GM12878 (cell line): ENCODE data around the gene ANKRD13B. TPM values are rescaled to one million over a fixed set of nuclear protein-coding genes. Genes with fewer than 3 reads are reported as not detected.

Source experiments
- ATAC-seq: fragments of 200-7000 bp; cut with Tn5 transposase; 3 replicates; pipeline ENCODE4 v1.9.1; 2020; ENCODE audit warnings: mild to moderate bottlenecking, moderate library complexity
- BruUV-seq: library from RNA; stranded (reverse); fragments of 400-500 nt; replicated peaks from 2 replicates; lab custom pipeline; 2021; lab: Mats Ljungman, UMichigan
- CTCF ChIA-PET: fragments of 300-600 bp; sonication (Branson Sonifier 250); formaldehyde crosslinking; extraction: SDS; loops from one replicate; lab custom pipeline; 2021; ENCODE audit warnings: inconsistent platforms; lab: Yijun Ruan, JAX
- POLR2A ChIA-PET: fragments of 350-600 bp; formaldehyde crosslinking; extraction: SDS; loops from one replicate; lab custom pipeline; 2021; ENCODE audit warnings: inconsistent platforms; lab: Charles Lee
- RAD21 ChIA-PET: fragments of 300-600 bp; sonication (Branson Sonifier 250); formaldehyde crosslinking; loops from one replicate; lab custom pipeline; 2023; ENCODE audit warnings: antibody characterized with exemption; ENCODE audit not compliant: unreplicated experiment; lab: Charles Lee
- SMC1A ChIA-PET: fragments of 300-600 bp; sonication (Branson Sonifier 250); formaldehyde crosslinking; loops from one replicate; lab custom pipeline; 2023; ENCODE audit not compliant: unreplicated experiment, uncharacterized antibody; lab: Charles Lee
- DNase-seq: peaks from one replicate; pipeline ENCODE4 v3.0.0-alpha.2; 2011; ENCODE audit warnings: low read depth, low spot score
- FAIRE-seq: peaks from 3 replicates; lab custom pipeline; 2011; peaks lifted over from hg19 to GRCh38; lab: Jason Lieb, UNC
- H2AFZ ChIP-seq: 2 replicates; pipeline ENCODE4 v1.6.0; 2011; ENCODE audit warnings: low read depth, low read length, control low read depth; ENCODE audit not compliant: control insufficient read depth
- H3K27ac ChIP-seq: 2 replicates; pipeline ENCODE4 v1.5.1; 2011; ENCODE audit warnings: control low read depth; ENCODE audit not compliant: control insufficient read depth, insufficient read depth
- H3K27me3 ChIP-seq, 2 experiments: replicated peaks in 1 of 2; 2 replicates each; pipeline versions ENCODE4 v1.6.0 to v1.6.1; 2011; ENCODE audit warnings: low read length in 1 of 2; ENCODE audit not compliant: control insufficient read depth in 2 of 2, insufficient read depth in 2 of 2
- H3K36me3 ChIP-seq, 2 experiments: 2 replicates each; pipeline ENCODE4 v1.5.1; 2011; ENCODE audit warnings: low read length in 1 of 2; ENCODE audit not compliant: control insufficient read depth in 2 of 2, insufficient read depth in 2 of 2
- H3K4me1 ChIP-seq: 2 replicates; pipeline ENCODE4 v1.6.1; 2011; ENCODE audit warnings: mild to moderate bottlenecking, low read length, moderate library complexity, mixed read lengths; ENCODE audit not compliant: control insufficient read depth, insufficient read depth
- H3K4me2 ChIP-seq: 2 replicates; pipeline ENCODE4 v1.6.0; 2011; ENCODE audit warnings: control low read depth; ENCODE audit not compliant: control insufficient read depth, insufficient read depth
- H3K4me3 ChIP-seq: fragments of 200-600 bp; sonication (generic); 2 replicates; pipeline ENCODE4 v1.5.1; 2016
- H3K79me2 ChIP-seq: 2 replicates; pipeline ENCODE4 v1.6.0; 2011; ENCODE audit warnings: low read length; ENCODE audit not compliant: control insufficient read depth, insufficient read depth
- H3K9ac ChIP-seq: 2 replicates; pipeline ENCODE4 v1.8.0; 2011; ENCODE audit warnings: low read length, control low read depth, mixed read lengths; ENCODE audit not compliant: control insufficient read depth, insufficient read depth
- H3K9me3 ChIP-seq: replicated peaks from 3 replicates; pipeline ENCODE4 v1.5.1; 2011; ENCODE audit warnings: mild to moderate bottlenecking, low read length; ENCODE audit not compliant: control insufficient read depth, insufficient read depth
- H4K20me1 ChIP-seq: 2 replicates; pipeline ENCODE4 v1.6.0; 2011; ENCODE audit not compliant: control insufficient read depth, insufficient read depth
- ATF7 ChIP-seq: fragments of 450-650 bp; IDR thresholded peaks from 2 replicates; pipeline ENCODE4 v1.6.1; 2016; ENCODE audit warnings: low read depth, mild to moderate bottlenecking
- BHLHE40 ChIP-seq, 2 experiments: fragments of 450-650 bp in 1 of 2; IDR thresholded peaks; 2 replicates each; pipeline ENCODE4 v1.6.1; 2011 to 2017; ENCODE audit warnings: low read depth in 2 of 2, borderline replicate concordance in 1 of 2, improper control_type of control experiment in 1 of 2, low read length in 1 of 2, mild to moderate bottlenecking in 1 of 2
- GATAD2B ChIP-seq: fragments of 450-650 bp; conservative IDR thresholded peaks from 2 replicates; pipeline ENCODE4 v1.6.1; 2017; ENCODE audit warnings: low read depth, mild to moderate bottlenecking, moderate library complexity
- IRF5 ChIP-seq: fragments of 450-650 bp; IDR thresholded peaks from 2 replicates; pipeline ENCODE4 v1.6.1; 2017; ENCODE audit warnings: borderline replicate concordance
- LARP7 ChIP-seq: fragments of 450-650 bp; IDR thresholded peaks from 2 replicates; pipeline ENCODE4 v1.6.1; 2017; ENCODE audit warnings: mild to moderate bottlenecking
- MTA3 ChIP-seq: IDR thresholded peaks from 2 replicates; pipeline ENCODE4 v1.6.1; 2012; ENCODE audit warnings: low read length, inconsistent platforms, borderline replicate concordance
- MXI1 ChIP-seq: fragments of 150-350 bp; IDR thresholded peaks from 2 replicates; pipeline ENCODE4 v1.6.1; 2011; ENCODE audit warnings: low read depth, mild to moderate bottlenecking, inconsistent platforms, low read length, improper control_type of control experiment
- RELB ChIP-seq: fragments of 450-650 bp; IDR thresholded peaks from 2 replicates; pipeline ENCODE4 v1.6.1; 2017; ENCODE audit warnings: low read depth, mild to moderate bottlenecking, moderate library complexity
- SIN3A ChIP-seq: IDR thresholded peaks from 2 replicates; pipeline ENCODE4 v1.6.1; 2012; ENCODE audit warnings: low read depth, low read length, improper control_type of control experiment
- WGBS: methylation state at CpG from one replicate; pipeline ENCODE4 v1.1.6; 2016; ENCODE audit warnings: low lambda C conversion rate; ENCODE audit not compliant: insufficient replicate concordance, insufficient coverage; ENCODE audit errors: missing lambda C conversion rate; 5-methylcytosine and 5-hydroxymethylcytosine counted together
- in situ Hi-C: fragments of 300-500 bp; cut with MboI; formaldehyde crosslinking; loops from 9 replicates; pipeline ENCODE4 v1.14.3; 2018; ENCODE audit warnings: mixed read lengths
- intact Hi-C: fragments of 100-400 bp; cut with micrococcal nuclease; formaldehyde crosslinking; loops from one replicate; pipeline ENCODE4 v1.14.2; 2022; ENCODE audit not compliant: unreplicated experiment
- polyA plus RNA-seq, 11 experiments: library from polyadenylated mRNA; depleted of rRNA in 4 of 11; unstranded in 6 of 11; stranded (reverse) in 5 of 11; fragments of >200 nt; fragmentation: Nextera tagmentation in 4 of 11; fragmentation: Illumina TruSeq in 1 of 11; extraction: Ambion mirVana in 4 of 11; extraction: Trizol in 1 of 11; gene quantifications; 1 replicate in 1 of 11; 2 replicates in 10 of 11; pipeline versions ENCODE4 v1.2.1 to v1.2.3, GENCODE V29; 2011 to 2016; ENCODE audit warnings: inconsistent platforms in 2 of 11, missing spikeins in 2 of 11, low read depth in 1 of 11
- total RNA-seq, 4 experiments: library from RNA; depleted of rRNA in 3 of 4; stranded (reverse); fragments of >200 nt in 3 of 4; fragmentation: Illumina TruSeq in 1 of 4; extraction: Trizol in 1 of 4; gene quantifications; 2 replicates each; pipeline versions ENCODE4 v1.2.1 to v1.2.3, GENCODE V29; 2013 to 2021

ANKRD13B gene
- total and polyA plus RNA-seq, 10 of the 15 experiments (the other 5 are each of a cell fraction or from before 2014, with no cell fraction given) = 0.18 to 15.0 (median 2.8) TPM

- H3K4me2 ChIP-seq = peak overlapping the region; percentile 98
- H3K79me2 ChIP-seq = no peaks in the 10 kb centered on the region
- ChIA-PET CTCF (interaction anchor here (0.9 to 7.1 kb wide), 23 partner anchors 10 to 466 kb away, joined by 3 to 82 read pairs (median 5); partner anchors contain the start of genes ANKRD13B and SSH2), RAD21 (interaction anchor here (0.6 to 4.1 kb wide), 10 partner anchors 15 to 315 kb away, joined by 3 to 65 read pairs (median 14); partner anchors contain the start of genes ANKRD13B and SSH2), POLR2A (interaction anchor here (0.8 to 1.0 kb wide), 3 partner anchors 10 to 188 kb away, joined by 3 read pairs; no protein-coding TSS in a partner anchor), SMC1A (interaction anchor here (0.8 to 1.7 kb wide), 6 partner anchors 25 to 239 kb away, joined by 3 to 7 read pairs (median 3); no protein-coding TSS in a partner anchor)
- no peaks in the 10 kb centered on the region; the same call in 2 of the 3 replicates for H3K9me3 ChIP-seq
- H4K20me1 ChIP-seq = no peaks in the 10 kb centered on the region; the same call in 1 of the 2 replicates
- intact Hi-C loops (loop anchor here (10.0 kb wide), 2 partner anchors 81 to 319 kb away; partner anchors contain the start of gene SSH2), in situ Hi-C loops (no loop called here)
- no peaks in the 10 kb centered on the region for H3K36me3 ChIP-seq
- ATAC-seq = peak; percentile 73
- peak; percentile 52 for FAIRE-seq
- 3% methylated on average over 59 of the region's 74 CpGs for WGBS
- H3K4me1 ChIP-seq = peaks cover 38% of the 10 kb centered on the region
- H3K9ac ChIP-seq = no peak overlapping the region
- no peak for DNase-seq
- no peak overlapping the region for H3K27ac ChIP-seq
- H3K4me3 ChIP-seq = peak overlapping the region; percentile 62; the same call in 1 of the 2 replicates
- H3K27me3 ChIP-seq = peaks cover 4 to 6% of the 10 kb centered on the region in 2 experiments; a peak in 3 of 4 replicates
- BruUV-seq = no TSS peak
- H2AFZ ChIP-seq = peak overlapping the region; percentile 43
- TF ChIP-seq MXI1 (0 out of 2 replicates have a peak, but pooled peaks have one; percentile 23), SIN3A (no peak), ATF7 (no peak), RELB (no peak), LARP7 (no peak), BHLHE40 (IDR thresholded peaks at IDR 0.05; ENCODE audit: borderline replicate concordance in 1 of 2, low read depth in 2 of 2, low read length in 1 of 2) (peak in 1 of 2 experiments; percentile 20; a peak in 1 of 4 replicates), GATAD2B (0 out of 2 replicates have a peak, but pooled peaks have one; percentile 19), IRF5 (no peak), MTA3 (no peak)
Measured at GRCh38 chr17:29615492-29616299, 22.8 kb downstream of the ANKRD13B start.
